PFSK-1 (cell line): ENCODE results near the gene GART.

Experiments
- FOXP2 ChIP-seq: optimal IDR thresholded peaks from 2 replicates; pipeline ENCODE3; 2011; ENCODE audit warnings: borderline replicate concordance, control low read depth, inconsistent platforms; ENCODE audit not compliant: insufficient read depth; ENCODE audit errors: extremely low read length, extremely low read depth
- POLR2AphosphoS5 ChIP-seq: IDR thresholded peaks from 2 replicates; pipeline ENCODE4 v1.6.1; 2012; ENCODE audit warnings: low read depth, mild to moderate bottlenecking, control low read depth, low read length, moderate library complexity
- SIN3A ChIP-seq: IDR thresholded peaks from 2 replicates; pipeline ENCODE4 v1.6.1; 2012; ENCODE audit warnings: mild to moderate bottlenecking, low read length, moderate library complexity, borderline replicate concordance; ENCODE audit not compliant: insufficient read depth
- TAF1 ChIP-seq: IDR thresholded peaks from 2 replicates; pipeline ENCODE4 v1.6.1; 2012; ENCODE audit warnings: low read length, control low read depth, borderline replicate concordance; ENCODE audit not compliant: insufficient read depth
- TF ChIP-seq, protein P1 (sequence below), 2 experiments: IDR thresholded peaks; 2 replicates each; pipeline versions ENCODE4 v1.6.1 to v1.8.0; 2011 to 2012; ENCODE audit warnings: low read depth in 2 of 2, low read length in 2 of 2, control low read depth in 1 of 2, inconsistent platforms in 1 of 2, mild to moderate bottlenecking in 1 of 2, moderate library complexity in 1 of 2; ENCODE audit not compliant: insufficient read depth in 1 of 2

- TF ChIP-seq, protein P1, sequence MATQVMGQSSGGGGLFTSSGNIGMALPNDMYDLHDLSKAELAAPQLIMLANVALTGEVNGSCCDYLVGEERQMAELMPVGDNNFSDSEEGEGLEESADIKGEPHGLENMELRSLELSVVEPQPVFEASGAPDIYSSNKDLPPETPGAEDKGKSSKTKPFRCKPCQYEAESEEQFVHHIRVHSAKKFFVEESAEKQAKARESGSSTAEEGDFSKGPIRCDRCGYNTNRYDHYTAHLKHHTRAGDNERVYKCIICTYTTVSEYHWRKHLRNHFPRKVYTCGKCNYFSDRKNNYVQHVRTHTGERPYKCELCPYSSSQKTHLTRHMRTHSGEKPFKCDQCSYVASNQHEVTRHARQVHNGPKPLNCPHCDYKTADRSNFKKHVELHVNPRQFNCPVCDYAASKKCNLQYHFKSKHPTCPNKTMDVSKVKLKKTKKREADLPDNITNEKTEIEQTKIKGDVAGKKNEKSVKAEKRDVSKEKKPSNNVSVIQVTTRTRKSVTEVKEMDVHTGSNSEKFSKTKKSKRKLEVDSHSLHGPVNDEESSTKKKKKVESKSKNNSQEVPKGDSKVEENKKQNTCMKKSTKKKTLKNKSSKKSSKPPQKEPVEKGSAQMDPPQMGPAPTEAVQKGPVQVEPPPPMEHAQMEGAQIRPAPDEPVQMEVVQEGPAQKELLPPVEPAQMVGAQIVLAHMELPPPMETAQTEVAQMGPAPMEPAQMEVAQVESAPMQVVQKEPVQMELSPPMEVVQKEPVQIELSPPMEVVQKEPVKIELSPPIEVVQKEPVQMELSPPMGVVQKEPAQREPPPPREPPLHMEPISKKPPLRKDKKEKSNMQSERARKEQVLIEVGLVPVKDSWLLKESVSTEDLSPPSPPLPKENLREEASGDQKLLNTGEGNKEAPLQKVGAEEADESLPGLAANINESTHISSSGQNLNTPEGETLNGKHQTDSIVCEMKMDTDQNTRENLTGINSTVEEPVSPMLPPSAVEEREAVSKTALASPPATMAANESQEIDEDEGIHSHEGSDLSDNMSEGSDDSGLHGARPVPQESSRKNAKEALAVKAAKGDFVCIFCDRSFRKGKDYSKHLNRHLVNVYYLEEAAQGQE (IDR thresholded peaks at IDR 0.05; ENCODE audit: insufficient read depth in 1 of 2, low read depth in 2 of 2, low read length in 2 of 2), result no peak
- TF ChIP-seq TAF1 (no peak), POLR2AphosphoS5 (no peak), FOXP2 (no peak), SIN3A (no peak)
Measured at GRCh38 chr21:33511639-33512038, 30.3 kb downstream of the GART start.
